Lower leg skin (tissue), 3 donors: Measurements from ENCODE around the gene TBC1D10A.

ENCODE experiments used
- POLR2A ChIP-seq, 2 donors: fragments of 450-650 bp; IDR thresholded peaks; one replicate each; pipeline ENCODE4 v1.6.1; 2016 to 2017; ENCODE audit warnings: antibody characterized with exemption in 2 of 2, mild to moderate bottlenecking in 1 of 2, moderate library complexity in 1 of 2
- TF ChIP-seq, protein P1 (sequence below), 3 donors: fragments of 450-650 bp; IDR thresholded peaks; one replicate each; pipeline ENCODE4 v1.5.1; 2016; ENCODE audit warnings: antibody characterized with exemption in 3 of 3, mild to moderate bottlenecking in 3 of 3, moderate library complexity in 2 of 3

DNA sequence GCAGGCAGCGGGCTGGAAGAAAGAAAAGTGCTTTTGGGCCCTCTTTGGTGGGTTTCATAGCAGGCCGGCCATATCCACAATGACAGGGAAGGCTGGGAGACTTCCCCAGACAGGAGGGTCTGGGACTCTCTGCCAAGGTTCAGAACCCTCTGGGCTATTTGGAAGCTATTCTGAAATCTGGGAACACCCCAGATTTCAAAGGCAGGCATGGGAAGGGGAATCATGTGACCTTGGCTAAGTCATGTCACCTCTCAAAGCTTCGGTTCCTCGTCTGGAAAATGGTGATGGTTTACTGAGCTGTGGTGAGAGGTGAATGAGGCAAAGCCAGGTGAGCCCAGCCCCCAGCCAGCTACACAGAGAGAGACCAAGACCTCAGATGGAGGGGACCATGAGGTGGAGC is 42.1 kb downstream of the TBC1D10A start:
- TF ChIP-seq, protein P1, sequence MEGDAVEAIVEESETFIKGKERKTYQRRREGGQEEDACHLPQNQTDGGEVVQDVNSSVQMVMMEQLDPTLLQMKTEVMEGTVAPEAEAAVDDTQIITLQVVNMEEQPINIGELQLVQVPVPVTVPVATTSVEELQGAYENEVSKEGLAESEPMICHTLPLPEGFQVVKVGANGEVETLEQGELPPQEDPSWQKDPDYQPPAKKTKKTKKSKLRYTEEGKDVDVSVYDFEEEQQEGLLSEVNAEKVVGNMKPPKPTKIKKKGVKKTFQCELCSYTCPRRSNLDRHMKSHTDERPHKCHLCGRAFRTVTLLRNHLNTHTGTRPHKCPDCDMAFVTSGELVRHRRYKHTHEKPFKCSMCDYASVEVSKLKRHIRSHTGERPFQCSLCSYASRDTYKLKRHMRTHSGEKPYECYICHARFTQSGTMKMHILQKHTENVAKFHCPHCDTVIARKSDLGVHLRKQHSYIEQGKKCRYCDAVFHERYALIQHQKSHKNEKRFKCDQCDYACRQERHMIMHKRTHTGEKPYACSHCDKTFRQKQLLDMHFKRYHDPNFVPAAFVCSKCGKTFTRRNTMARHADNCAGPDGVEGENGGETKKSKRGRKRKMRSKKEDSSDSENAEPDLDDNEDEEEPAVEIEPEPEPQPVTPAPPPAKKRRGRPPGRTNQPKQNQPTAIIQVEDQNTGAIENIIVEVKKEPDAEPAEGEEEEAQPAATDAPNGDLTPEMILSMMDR (IDR thresholded peaks at IDR 0.05) = no peak
- TF ChIP-seq POLR2A (IDR thresholded peaks at IDR 0.05) = no peak
